ENCODE measurements around the gene HNRNPA3.

- TF ChIP-seq, protein P1, sequence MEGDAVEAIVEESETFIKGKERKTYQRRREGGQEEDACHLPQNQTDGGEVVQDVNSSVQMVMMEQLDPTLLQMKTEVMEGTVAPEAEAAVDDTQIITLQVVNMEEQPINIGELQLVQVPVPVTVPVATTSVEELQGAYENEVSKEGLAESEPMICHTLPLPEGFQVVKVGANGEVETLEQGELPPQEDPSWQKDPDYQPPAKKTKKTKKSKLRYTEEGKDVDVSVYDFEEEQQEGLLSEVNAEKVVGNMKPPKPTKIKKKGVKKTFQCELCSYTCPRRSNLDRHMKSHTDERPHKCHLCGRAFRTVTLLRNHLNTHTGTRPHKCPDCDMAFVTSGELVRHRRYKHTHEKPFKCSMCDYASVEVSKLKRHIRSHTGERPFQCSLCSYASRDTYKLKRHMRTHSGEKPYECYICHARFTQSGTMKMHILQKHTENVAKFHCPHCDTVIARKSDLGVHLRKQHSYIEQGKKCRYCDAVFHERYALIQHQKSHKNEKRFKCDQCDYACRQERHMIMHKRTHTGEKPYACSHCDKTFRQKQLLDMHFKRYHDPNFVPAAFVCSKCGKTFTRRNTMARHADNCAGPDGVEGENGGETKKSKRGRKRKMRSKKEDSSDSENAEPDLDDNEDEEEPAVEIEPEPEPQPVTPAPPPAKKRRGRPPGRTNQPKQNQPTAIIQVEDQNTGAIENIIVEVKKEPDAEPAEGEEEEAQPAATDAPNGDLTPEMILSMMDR (IDR thresholded peaks at IDR 0.05), result no peak
- no peak for TF ChIP-seq EZH2 (IDR thresholded peaks at IDR 0.05; ENCODE audit: borderline replicate concordance, insufficient read depth, low read depth, low read length, poor library complexity, severe bottlenecking)
Measured at GRCh38 chr2:177268901-177269300, 56.3 kb downstream of the HNRNPA3 start.

Measured in B cell (primary cell).